ENCODE data around the gene TMEM50B. TPM values are rescaled to one million over a fixed set of nuclear protein-coding genes. Genes with fewer than 3 reads are reported as not detected.
"Not testable (repeated sequence)": the region's sequence is repeated elsewhere in the genome, so short reads cannot be mapped to it uniquely, and the experiment has no call there.

Gene TMEM50B
- total RNA-seq, 2 donors from 2014 or later, result 51.4 to 79.9 TPM

GRCh38 chr21:33512481-33512880 is 32.7 kb upstream of the TMEM50B start:
- no peak for ATAC-seq (ENCODE audit: insufficient number of reproducible peaks, low FRiP score, low read depth)

GRCh38 chr21:33511639-33512038 is 31.9 kb upstream of the TMEM50B start:
- DNase-seq (ENCODE audit: low spot score), result no peak
- peaks cover 21% of the 10 kb centered on the region for H3K36me3 ChIP-seq
- no peaks in the 10 kb centered on the region for H3K4me1 ChIP-seq (ENCODE audit: control insufficient read depth in 1 of 2, low read depth in 2 of 2)
- ATAC-seq (ENCODE audit: insufficient number of reproducible peaks, low FRiP score, low read depth), result no peak
- TF ChIP-seq CTCF (IDR thresholded peaks at IDR 0.05), result no peak
- H3K9me3 ChIP-seq, result no peaks in the 10 kb centered on the region
- no peaks in the 10 kb centered on the region for H3K27me3 ChIP-seq (replicated peaks; ENCODE audit: insufficient read depth)
- no peak overlapping the region for H3K27ac ChIP-seq
- H3K4me3 ChIP-seq, result no peak overlapping the region

More at GRCh38 chr21:33512481-33512880, 32.7 kb upstream of the TMEM50B start:
- Histone ChIP-seq H3K4me1 (ENCODE audit: control insufficient read depth in 1 of 2, low read depth in 2 of 2) (no peaks in the 10 kb centered on the region), H3K27ac (no peak overlapping the region), H3K9me3 (no peaks in the 10 kb centered on the region), H3K4me3 (no peak overlapping the region), H3K27me3 (replicated peaks; ENCODE audit: insufficient read depth) (no peaks in the 10 kb centered on the region), H3K36me3 (peaks cover 24% of the 10 kb centered on the region)
- DNase-seq (ENCODE audit: low spot score), result no peak
- no peak for TF ChIP-seq CTCF (IDR thresholded peaks at IDR 0.05)

GRCh38 chr21:33510826-33511225 is 31.1 kb upstream of the TMEM50B start:
- ATAC-seq (ENCODE audit: insufficient number of reproducible peaks, low FRiP score, low read depth), result no peak
- TF ChIP-seq CTCF (IDR thresholded peaks at IDR 0.05), result no peak
- Histone ChIP-seq H3K27ac (no peak overlapping the region), H3K4me1 (ENCODE audit: control insufficient read depth in 1 of 2, low read depth in 2 of 2) (no peaks in the 10 kb centered on the region), H3K36me3 (peaks cover 25% of the 10 kb centered on the region), H3K9me3 (no peaks in the 10 kb centered on the region), H3K27me3 (replicated peaks; ENCODE audit: insufficient read depth) (no peaks in the 10 kb centered on the region), H3K4me3 (no peak overlapping the region)
- DNase-seq (ENCODE audit: low spot score), result no peak

GRCh38 chr21:33507003-33507402 is 27.2 kb upstream of the TMEM50B start:
- H3K27me3 ChIP-seq (replicated peaks; ENCODE audit: insufficient read depth); H3K9me3 ChIP-seq; DNase-seq (ENCODE audit: low spot score); ATAC-seq (ENCODE audit: insufficient number of reproducible peaks, low FRiP score, low read depth); H3K4me1 ChIP-seq (ENCODE audit: control insufficient read depth in 1 of 2, low read depth in 2 of 2); H3K4me3 ChIP-seq; H3K27ac ChIP-seq: not testable (repeated sequence)
- peaks cover 22% of the 10 kb centered on the region for H3K36me3 ChIP-seq

- no peaks in the 10 kb centered on the region for H3K27me3 ChIP-seq (replicated peaks; ENCODE audit: insufficient read depth)
- H3K36me3 ChIP-seq, result peaks cover 15% of the 10 kb centered on the region
- no peak for ATAC-seq (ENCODE audit: insufficient number of reproducible peaks, low FRiP score, low read depth)
Observed at GRCh38 chr21:33505833-33506232, 26.1 kb upstream of the TMEM50B start.

More at GRCh38 chr21:33505833-33506232, 26.1 kb upstream of the TMEM50B start:
- Histone ChIP-seq H3K9me3 (no peaks in the 10 kb centered on the region), H3K27ac (no peak overlapping the region), H3K4me3 (no peak overlapping the region), H3K4me1 (ENCODE audit: control insufficient read depth in 1 of 2, low read depth in 2 of 2) (no peaks in the 10 kb centered on the region)
- no peak for DNase-seq (ENCODE audit: low spot score)
- TF ChIP-seq CTCF (IDR thresholded peaks at IDR 0.05), result no peak
